ENCODE data around the gene TRIM68. TPM values are rescaled to one million over a fixed set of nuclear protein-coding genes. Genes with fewer than 3 reads are reported as not detected.

The TRIM68 gene
- total RNA-seq, 5 donors from 2014 or later (not counting 1 experiment from before 2014, with no cell fraction given), result 7.6 to 22.0 (median 17.4) TPM

DNA sequence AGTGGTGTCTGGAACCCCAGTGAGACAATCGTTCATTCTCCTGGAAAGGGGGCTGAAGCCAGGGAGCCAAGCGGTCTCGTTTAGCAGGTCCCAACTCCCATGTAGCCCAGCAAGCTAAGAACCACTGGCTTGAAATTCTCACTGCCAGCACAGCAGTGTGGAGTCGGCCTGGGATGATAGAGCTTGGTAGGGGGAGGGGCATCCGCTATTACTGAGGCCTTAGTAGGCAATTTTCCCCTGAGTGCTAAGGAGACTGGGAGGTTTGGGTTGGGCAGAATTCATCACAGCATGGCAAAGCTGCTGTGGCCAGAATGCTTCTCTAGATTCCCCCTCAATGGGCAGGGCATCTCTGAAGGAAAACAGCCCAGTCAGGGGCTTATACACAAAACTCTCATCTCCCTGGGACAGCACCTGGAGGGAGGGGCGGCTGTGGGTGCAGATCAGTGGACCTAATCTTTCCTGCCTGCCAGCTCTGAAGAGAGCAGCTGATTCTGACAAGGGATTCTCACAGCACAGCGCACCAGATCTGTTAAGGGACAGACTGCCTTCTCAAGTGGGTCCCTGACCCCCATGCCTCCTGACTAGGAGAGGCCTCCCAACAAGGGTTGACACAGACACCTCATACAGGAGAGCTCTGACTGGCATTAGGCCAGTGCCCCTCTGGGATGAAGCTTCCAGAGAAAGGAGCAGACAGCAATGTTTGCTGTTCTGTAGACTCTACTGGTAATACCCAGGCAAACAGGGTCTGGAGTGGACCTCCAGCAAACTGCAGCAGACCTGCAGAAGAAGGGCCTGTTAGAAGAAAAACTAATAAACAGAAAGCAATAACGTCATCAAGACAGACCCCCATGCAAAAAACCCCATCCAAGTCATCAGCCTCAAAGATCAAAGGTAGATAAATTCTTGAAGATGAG, 48.2 kb downstream of the TRIM68 start:
- ChIA-PET POLR2A (no interaction called here), CTCF (no interaction called here)
- Mint-ChIP-seq H3K27me3 (peaks cover 15 to 20% of the 10 kb centered on the region in 2 donors), H3K36me3 (no peaks in the 10 kb centered on the region), H3K4me1 (no peaks in the 10 kb centered on the region), H3K4me3 (no peak overlapping the region), H3K9me3 (peaks cover 4 to 9% (median 9%) of the 10 kb centered on the region in 3 donors), H3K27ac (no peak overlapping the region)
- DNase-seq (no peak), ATAC-seq (replicated peaks in 1 of 4) (no peak)
- Histone ChIP-seq H3K36me3 (ENCODE audit: control insufficient read depth in 2 of 2, extremely low read depth in 1 of 2, insufficient read depth in 1 of 2, low read length in 1 of 2) (no peaks in the 10 kb centered on the region), H3K4me3 (ENCODE audit: control insufficient read depth in 1 of 2, extremely low read depth in 1 of 2, low read length in 1 of 2) (no peak overlapping the region), H3K27ac (ENCODE audit: low read length) (no peak overlapping the region), H3K27me3 (replicated peaks in 1 of 2; ENCODE audit: control insufficient read depth in 2 of 2, extremely low read depth in 1 of 2, insufficient read depth in 2 of 2, low read length in 1 of 2) (peaks cover 0 to 12% of the 10 kb centered on the region in 2 experiments), H3K4me1 (ENCODE audit: control insufficient read depth in 1 of 2, extremely low read depth in 1 of 2, insufficient read depth in 2 of 2, low read length in 2 of 2) (no peaks in the 10 kb centered on the region), H3K9me3 (no peaks in the 10 kb centered on the region)
- WGBS (ENCODE audit: insufficient coverage), result 74% methylated on average over 4 of the region's 8 CpGs

GRCh38 chr11:4551346-4551979, 56.6 kb downstream of the TRIM68 start:
- ATAC-seq (replicated peaks in 1 of 4), result no peak
- Mint-ChIP-seq H3K4me3 (no peak overlapping the region), H3K4me1 (no peaks in the 10 kb centered on the region), H3K9me3 (no peaks in the 10 kb centered on the region), H3K36me3 (no peaks in the 10 kb centered on the region), H3K27ac (no peak overlapping the region), H3K27me3 (peaks cover 17 to 35% of the 10 kb centered on the region in 2 donors)
- no peaks in the 10 kb centered on the region for H3K4me1 ChIP-seq (ENCODE audit: control insufficient read depth in 1 of 2, extremely low read depth in 1 of 2, insufficient read depth in 2 of 2, low read length in 2 of 2)
- 79% methylated on average over 4 of the region's 8 CpGs for whole genome bisulfite sequencing (ENCODE audit: insufficient coverage)
- H3K9me3 ChIP-seq, result no peaks in the 10 kb centered on the region
- peaks cover 0 to 15% of the 10 kb centered on the region in 2 experiments for H3K27me3 ChIP-seq (replicated peaks in 1 of 2; ENCODE audit: control insufficient read depth in 2 of 2, extremely low read depth in 1 of 2, insufficient read depth in 2 of 2, low read length in 1 of 2)
- no peak overlapping the region for H3K27ac ChIP-seq (ENCODE audit: low read length)
- H3K4me3 ChIP-seq (ENCODE audit: control insufficient read depth in 1 of 2, extremely low read depth in 1 of 2, low read length in 1 of 2), result no peak overlapping the region
- ChIA-PET POLR2A (no interaction called here), CTCF (interaction anchor here (0.5 to 0.7 kb wide), 2 partner anchors 24 to 364 kb away, joined by 3 to 4 read pairs; no protein-coding TSS in a partner anchor)
- peak in 1 of 35 experiments; percentile 8 for DNase-seq
- no peaks in the 10 kb centered on the region for H3K36me3 ChIP-seq (ENCODE audit: control insufficient read depth in 2 of 2, extremely low read depth in 1 of 2, insufficient read depth in 1 of 2, low read length in 1 of 2)

Other genes with a start within 250 kb of the TRIM68 start
- gene OR52B4, start 239.8 kb downstream of the TRIM68 start, total RNA-seq, result not detected
- gene TRIM21, start 214.5 kb downstream of the TRIM68 start, total RNA-seq, result 10 to 100 TPM; 21.7 to 40.1 (median 29.4) TPM
- not detected for gene OR52K2, start 158.9 kb downstream of the TRIM68 start, total RNA-seq
- not detected for gene OR52K1, start 125.6 kb downstream of the TRIM68 start, total RNA-seq
- not detected for gene OR52M1, start 63.0 kb downstream of the TRIM68 start, total RNA-seq
- not detected for gene OR52I2, start 26.5 kb downstream of the TRIM68 start, total RNA-seq
- gene OR52I1, start 14.2 kb downstream of the TRIM68 start, total RNA-seq, result not detected
- gene OR51D1, start 29.2 kb upstream of the TRIM68 start, total RNA-seq, result not detected
- gene OR51E1, start 35.8 kb upstream of the TRIM68 start, total RNA-seq, result not detected
- not detected for gene OR51E2, start 89.6 kb upstream of the TRIM68 start, total RNA-seq
- not detected for gene MMP26, start 96.6 kb upstream of the TRIM68 start, total RNA-seq
- not detected for gene OR51F1, start 161.7 kb upstream of the TRIM68 start, total RNA-seq
- gene OR52R1, start 196.1 kb upstream of the TRIM68 start, total RNA-seq, result not detected
- not detected for gene OR51F2, start 213.1 kb upstream of the TRIM68 start, total RNA-seq
- gene OR51S1, start 241.0 kb upstream of the TRIM68 start, total RNA-seq, result not detected

All from T-cell (primary cell).